WI38 (cell line): ENCODE results near the gene COMP.

Source experiments
- H3K4me3 ChIP-seq: 2 replicates; pipeline ENCODE4 v1.5.1; 2011; ENCODE audit warnings: low read depth, mild to moderate bottlenecking, control low read depth, low read length
- CTCF ChIP-seq: IDR thresholded peaks from 2 replicates; pipeline ENCODE4 v1.5.1; 2012; ENCODE audit warnings: low read depth, mild to moderate bottlenecking, control low read depth, low read length

Gene COMP

GRCh38 chr19:18759304-18759994 is 31.7 kb downstream of the COMP start:
- no peak for TF ChIP-seq CTCF
- H3K4me3 ChIP-seq: no peak overlapping the region

- no peak for TF ChIP-seq CTCF
- no peak overlapping the region for H3K4me3 ChIP-seq
These were observed 34.2 kb downstream of the COMP start for GRCh38 chr19:18756896-18757295.

GRCh38 chr19:18754501-18754900 is 36.6 kb downstream of the COMP start:
- H3K4me3 ChIP-seq: no peak overlapping the region
- TF ChIP-seq CTCF: no peak

GRCh38 chr19:18751571-18751970 is 39.5 kb downstream of the COMP start:
- TF ChIP-seq CTCF: no peak
- H3K4me3 ChIP-seq: no peak overlapping the region

GRCh38 chr19:18750295-18750970 is 40.7 kb downstream of the COMP start:
- no peak overlapping the region for H3K4me3 ChIP-seq
- TF ChIP-seq CTCF: no peak

- H3K4me3 ChIP-seq: no peak overlapping the region
- no peak for TF ChIP-seq CTCF
These were observed 41.5 kb downstream of the COMP start for GRCh38 chr19:18749362-18750231.
